A673 (cell line): Measurements from ENCODE around the gene SPSB3. TPM values are rescaled to one million over a fixed set of nuclear protein-coding genes. Genes with fewer than 3 reads are reported as not detected.

Experiments used
- BruUV-seq: library from RNA; stranded (reverse); fragments of 400-500 nt; replicated peaks from 2 replicates; lab custom pipeline; 2021; lab: Mats Ljungman, UMichigan
- CTCF ChIA-PET: fragments of 300-600 bp; sonication (Branson Sonifier 250); formaldehyde crosslinking; loops from one replicate; lab custom pipeline; 2022; ENCODE audit warnings: antibody characterized with exemption; lab: Charles Lee
- POLR2A ChIA-PET: fragments of 300-600 bp; sonication (Branson Sonifier 250); formaldehyde crosslinking; loops from one replicate; lab custom pipeline; 2022; ENCODE audit warnings: antibody characterized with exemption; ENCODE audit not compliant: low non-redundant PET; lab: Charles Lee
- DNase-seq: peaks from one replicate; pipeline ENCODE4 v3.0.0-alpha.2; 2015; ENCODE audit warnings: low spot score
- H3K27ac ChIP-seq: fragments of 200-600 bp; sonication (generic); 2 replicates; pipeline ENCODE4 v1.5.1; 2016; ENCODE audit warnings: mixed run types, low read depth, mild to moderate bottlenecking, mixed read lengths, antibody characterized with exemption, low read length; ENCODE audit not compliant: poor library complexity, severe bottlenecking
- H3K27me3 ChIP-seq: fragments of 200-600 bp; sonication (generic); replicated peaks from 2 replicates; pipeline ENCODE4 v1.6.1; 2017; ENCODE audit warnings: mixed run types, low read depth, mild to moderate bottlenecking, mixed read lengths, antibody characterized with exemption, low read length; ENCODE audit not compliant: insufficient read depth, poor library complexity
- H3K36me3 ChIP-seq: fragments of 200-600 bp; sonication (generic); 2 replicates; pipeline ENCODE4 v1.6.1; 2016; ENCODE audit warnings: mixed run types, mild to moderate bottlenecking, mixed read lengths, antibody characterized with exemption, low read length; ENCODE audit not compliant: insufficient read depth, poor library complexity, severe bottlenecking
- H3K4me1 ChIP-seq: fragments of 200-600 bp; sonication (generic); 2 replicates; pipeline ENCODE4 v1.6.1; 2017; ENCODE audit warnings: mixed run types, mild to moderate bottlenecking, mixed read lengths, antibody characterized with exemption, low read length; ENCODE audit not compliant: insufficient read depth, poor library complexity, severe bottlenecking
- H3K4me3 ChIP-seq: fragments of 200-600 bp; sonication (generic); 2 replicates; pipeline ENCODE4 v1.5.1; 2016; ENCODE audit warnings: low read depth, mixed run types, mild to moderate bottlenecking, mixed read lengths, low read length; ENCODE audit not compliant: poor library complexity, severe bottlenecking
- H3K9me3 ChIP-seq: fragments of 200-600 bp; sonication (generic); 2 replicates; pipeline ENCODE4 v1.6.1; 2016; ENCODE audit warnings: mixed run types, low read depth, mild to moderate bottlenecking, mixed read lengths, antibody characterized with exemption, low read length; ENCODE audit not compliant: poor library complexity, severe bottlenecking
- CTCF ChIP-seq: fragments of 300-800, 200-600 bp; sonication (generic); conservative IDR thresholded peaks from 2 replicates; pipeline ENCODE4 v1.5.1; 2017; ENCODE audit warnings: low read depth, mild to moderate bottlenecking, antibody characterized with exemption, low read length, moderate library complexity, mixed read lengths
- EZH2 ChIP-seq: fragments of 200-600 bp; sonication (generic); IDR thresholded peaks from 2 replicates; pipeline ENCODE4 v1.6.1; 2017; ENCODE audit warnings: borderline replicate concordance, low read depth, mild to moderate bottlenecking, mixed read lengths, antibody characterized with exemption, low read length; ENCODE audit not compliant: poor library complexity, severe bottlenecking
- intact Hi-C: fragments of 100-400 bp; cut with micrococcal nuclease; formaldehyde crosslinking; loops from one replicate; pipeline ENCODE4 v1.10.0; 2022; ENCODE audit not compliant: unreplicated experiment
- total RNA-seq: library from RNA; stranded (reverse); gene quantifications from 2 replicates; pipeline ENCODE4 v1.2.3, GENCODE V29; 2021

The SPSB3 gene
- total RNA-seq, 1 experiment from 2014 or later, result 15.0 TPM

- no peaks in the 10 kb centered on the region for H3K4me1 ChIP-seq
- ChIA-PET CTCF (no interaction called here), POLR2A (no interaction called here)
- no peaks in the 10 kb centered on the region for H3K9me3 ChIP-seq
- TF ChIP-seq EZH2, result no peak
- no peak for TF ChIP-seq CTCF
- peaks cover 18% of the 10 kb centered on the region for H3K36me3 ChIP-seq
- intact Hi-C loops, result no loop called here
- no peaks in the 10 kb centered on the region for H3K27me3 ChIP-seq
- BruUV-seq, result no TSS peak
- DNase-seq, result no peak
- no peak overlapping the region for H3K4me3 ChIP-seq
- no peak overlapping the region for H3K27ac ChIP-seq
These were observed 4.6 kb upstream of the SPSB3 start for GRCh38 chr16:1787056-1787321.

- Histone ChIP-seq H3K27me3 (no peaks in the 10 kb centered on the region), H3K9me3 (no peaks in the 10 kb centered on the region), H3K36me3 (peaks cover 18% of the 10 kb centered on the region), H3K4me3 (no peak overlapping the region), H3K27ac (no peak overlapping the region), H3K4me1 (no peaks in the 10 kb centered on the region)
- TF ChIP-seq CTCF (no peak), EZH2 (no peak)
- CTCF ChIA-PET, result no interaction called here
- DNase-seq, result no peak
- intact Hi-C loops, result no loop called here
- POLR2A ChIA-PET, result no interaction called here
- BruUV-seq, result no TSS peak
These were observed 4.1 kb upstream of the SPSB3 start for GRCh38 chr16:1786242-1787055.

- H3K4me1 ChIP-seq, result no peaks in the 10 kb centered on the region
- TF ChIP-seq CTCF, result no peak
- TF ChIP-seq EZH2, result no peak
- no peaks in the 10 kb centered on the region for H3K27me3 ChIP-seq
- intact Hi-C loops, result no loop called here
- DNase-seq, result no peak
- peaks cover 18% of the 10 kb centered on the region for H3K36me3 ChIP-seq
- H3K4me3 ChIP-seq, result no peak overlapping the region
- ChIA-PET CTCF (no interaction called here), POLR2A (no interaction called here)
- H3K9me3 ChIP-seq, result no peaks in the 10 kb centered on the region
- no peak overlapping the region for H3K27ac ChIP-seq
- no TSS peak for BruUV-seq
These were observed 3.4 kb upstream of the SPSB3 start for GRCh38 chr16:1785846-1786170.
